ENCODE measurements around the gene GALNT3.

The GALNT3 gene

GRCh38 chr2:165720511-165720910 lies 73.5 kb downstream of the GALNT3 start:
- no peak for DNase-seq

GRCh38 chr2:165718610-165719210 lies 75.3 kb downstream of the GALNT3 start:
- no peak for DNase-seq

GRCh38 chr2:165716091-165716490 lies 78.0 kb downstream of the GALNT3 start:
- no peak for DNase-seq

- no peak for DNase-seq
These were observed 87.0 kb downstream of the GALNT3 start for GRCh38 chr2:165706960-165707487.

GRCh38 chr2:165701147-165701546 lies 92.9 kb downstream of the GALNT3 start:
- no peak for DNase-seq

GRCh38 chr2:165700531-165700930 lies 93.5 kb downstream of the GALNT3 start:
- no peak for DNase-seq

- no peak for DNase-seq
These were observed 94.1 kb downstream of the GALNT3 start for GRCh38 chr2:165699946-165700345.

GRCh38 chr2:165698444-165698884 lies 95.6 kb downstream of the GALNT3 start:
- no peak for DNase-seq

- DNase-seq, result no peak
These were observed 96.2 kb downstream of the GALNT3 start for GRCh38 chr2:165697748-165698443.
